LNCAP (cell line): ENCODE measurements around the gene NONO.

ENCODE experiments used
- TF ChIP-seq, protein P1 (sequence below): fragments of 450-650 bp; IDR thresholded peaks from 2 replicates; pipeline ENCODE4 v1.5.1; 2017; ENCODE audit warnings: mild to moderate bottlenecking

NONO gene

GRCh38 chrX:71301195-71301924 lies 17.9 kb downstream of the NONO start, which contains the start of gene ITGB1BP2:
TSS of gene ITGB1BP2 (plus strand) at chrX:71301750. CDS start at chrX:71301807, 57 bp downstream.
- TF ChIP-seq, protein P1, sequence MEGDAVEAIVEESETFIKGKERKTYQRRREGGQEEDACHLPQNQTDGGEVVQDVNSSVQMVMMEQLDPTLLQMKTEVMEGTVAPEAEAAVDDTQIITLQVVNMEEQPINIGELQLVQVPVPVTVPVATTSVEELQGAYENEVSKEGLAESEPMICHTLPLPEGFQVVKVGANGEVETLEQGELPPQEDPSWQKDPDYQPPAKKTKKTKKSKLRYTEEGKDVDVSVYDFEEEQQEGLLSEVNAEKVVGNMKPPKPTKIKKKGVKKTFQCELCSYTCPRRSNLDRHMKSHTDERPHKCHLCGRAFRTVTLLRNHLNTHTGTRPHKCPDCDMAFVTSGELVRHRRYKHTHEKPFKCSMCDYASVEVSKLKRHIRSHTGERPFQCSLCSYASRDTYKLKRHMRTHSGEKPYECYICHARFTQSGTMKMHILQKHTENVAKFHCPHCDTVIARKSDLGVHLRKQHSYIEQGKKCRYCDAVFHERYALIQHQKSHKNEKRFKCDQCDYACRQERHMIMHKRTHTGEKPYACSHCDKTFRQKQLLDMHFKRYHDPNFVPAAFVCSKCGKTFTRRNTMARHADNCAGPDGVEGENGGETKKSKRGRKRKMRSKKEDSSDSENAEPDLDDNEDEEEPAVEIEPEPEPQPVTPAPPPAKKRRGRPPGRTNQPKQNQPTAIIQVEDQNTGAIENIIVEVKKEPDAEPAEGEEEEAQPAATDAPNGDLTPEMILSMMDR, result no peak

- TF ChIP-seq, protein P1, result no peak
These were observed 19.2 kb downstream of the NONO start for GRCh38 chrX:71302461-71303213.

DNA sequence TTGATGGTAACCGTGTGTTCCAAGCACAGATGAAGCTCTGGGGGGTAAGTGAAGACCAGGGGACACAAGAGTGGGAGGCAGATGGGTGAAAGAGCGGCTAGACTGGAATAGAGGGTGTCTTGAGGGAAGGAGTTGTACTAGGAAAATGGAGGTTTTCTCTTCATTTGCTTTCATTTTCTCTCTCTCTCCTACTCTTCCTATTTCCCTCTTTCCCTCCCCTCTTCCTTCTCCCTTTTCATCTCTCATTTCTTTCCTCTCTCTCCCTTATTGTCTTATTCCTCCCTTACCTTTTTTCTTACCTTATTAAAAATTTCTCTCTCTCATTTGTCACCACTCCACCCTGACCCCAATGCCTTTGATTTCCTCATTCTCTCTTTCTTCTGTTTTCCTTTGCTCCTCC lies 21.1 kb downstream of the NONO start:
- TF ChIP-seq, protein P1, result no peak

DNA sequence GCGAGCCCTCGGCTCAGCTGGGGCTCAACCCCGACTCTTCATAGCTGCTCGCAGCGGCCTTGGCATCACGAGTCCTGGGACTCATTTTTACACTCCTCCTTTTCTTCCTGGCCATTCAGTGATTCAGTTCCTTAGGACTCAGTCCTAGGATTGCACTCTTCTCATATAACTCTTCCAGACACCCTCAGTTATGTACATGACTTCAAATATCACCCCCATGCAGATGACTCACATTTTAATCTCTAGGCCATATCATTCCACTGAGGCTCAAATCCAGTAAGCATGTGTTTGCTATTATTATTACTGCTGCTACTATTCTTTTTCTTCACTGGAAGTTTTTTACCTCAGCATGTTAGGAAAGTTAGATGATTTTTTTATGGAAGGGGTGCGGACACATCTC lies 32.5 kb downstream of the NONO start:
- TF ChIP-seq, protein P1, result no peak

DNA sequence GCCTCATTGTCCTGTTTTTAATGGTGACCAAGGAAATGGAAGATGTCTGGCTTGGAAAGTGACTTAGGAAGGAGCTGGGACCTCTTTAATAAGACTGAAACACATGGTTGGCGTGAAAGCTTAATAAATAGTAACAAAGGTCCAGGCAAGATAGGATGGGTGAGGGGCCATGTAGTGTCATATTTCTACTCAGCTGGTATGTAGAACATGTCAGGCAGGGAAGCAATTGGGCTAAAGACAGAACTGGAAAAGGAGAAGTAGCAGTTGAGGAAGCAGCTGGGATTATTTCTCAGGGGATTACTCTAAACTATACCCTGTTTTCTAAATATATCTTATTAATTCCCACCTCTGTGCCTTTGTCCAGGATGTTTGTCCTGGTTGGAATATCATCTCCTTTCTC lies 36.7 kb downstream of the NONO start:
- TF ChIP-seq, protein P1, result no peak

- TF ChIP-seq, protein P1, result no peak
These were observed 38.3 kb downstream of the NONO start for GRCh38 chrX:71321731-71322130.

DNA sequence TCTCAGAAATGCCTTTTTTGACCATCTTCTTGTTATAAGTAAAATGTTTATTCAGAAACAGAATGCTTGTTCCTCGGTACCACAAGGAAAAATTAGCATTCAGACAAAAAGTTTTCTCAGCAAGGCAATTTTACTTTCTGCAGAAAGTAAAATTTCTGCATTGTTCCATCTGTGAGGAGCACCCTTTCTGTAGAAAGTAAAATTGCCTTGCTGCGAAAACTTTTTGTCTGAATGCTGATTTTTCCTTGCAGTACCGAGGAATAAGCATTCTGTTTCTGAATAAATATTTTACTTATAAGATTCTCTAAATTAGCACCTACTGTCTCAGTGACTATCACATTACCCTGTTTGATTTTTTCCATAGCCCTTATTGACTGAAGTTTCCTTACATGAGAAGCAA lies 43.0 kb downstream of the NONO start:
- TF ChIP-seq, protein P1, result no peak
